Hypothalamus (tissue), 51 donors: ENCODE results near the gene CEP350.
A peak's percentile ranks its signal among the peaks of the same experiment; 100 is the strongest.

Experiments used
- DNase-seq, 51 donors: peaks; one replicate each; lab custom pipeline; 2025; lab: John Stamatoyannopoulos, UW

The CEP350 gene

DNA sequence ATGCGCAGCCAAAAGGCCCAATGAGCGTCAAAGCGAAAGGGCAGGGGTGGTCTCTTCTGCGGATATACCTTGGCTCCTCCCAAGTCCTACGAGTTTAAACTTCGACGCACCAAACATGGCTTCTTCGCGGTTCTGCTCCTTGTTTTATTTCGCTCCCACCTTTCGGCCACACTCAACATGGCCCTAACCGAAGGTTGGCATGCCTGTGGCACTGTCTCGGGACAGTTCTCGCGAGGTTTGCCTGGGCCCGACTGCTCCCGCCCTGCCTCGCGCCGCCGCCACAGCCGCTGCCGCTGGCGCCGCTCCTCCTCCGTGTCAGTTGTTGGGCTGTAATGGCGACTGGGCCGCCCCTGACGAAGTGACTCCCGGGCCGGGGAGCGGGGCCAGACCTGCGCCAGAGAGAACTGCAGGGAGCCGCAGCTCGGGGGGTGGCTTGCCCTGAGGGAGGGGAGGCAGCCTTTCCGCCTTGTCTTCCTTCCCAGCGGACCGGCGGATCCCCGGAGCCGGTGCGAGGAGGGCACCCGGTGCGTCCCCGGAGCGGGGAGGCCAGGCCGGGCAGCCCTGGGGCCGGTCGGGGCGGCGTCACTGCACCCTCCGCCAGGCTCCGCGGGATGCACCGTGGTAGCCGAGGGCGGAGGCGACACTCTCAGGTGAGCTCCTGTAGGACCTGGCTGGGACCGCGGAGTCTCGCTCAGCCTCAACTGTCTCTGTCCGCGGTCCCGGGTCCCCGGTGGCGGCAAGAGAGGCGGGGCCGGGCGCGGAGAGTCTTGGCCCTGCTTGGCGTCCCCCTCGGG lies at the start of gene CEP350:
Gene CEP350, plus strand, starts transcription at position 318 of the 794 bp plus-strand sequence. CDS start 31,372 bp downstream, outside the sequence.
- DNase-seq: peak; percentile 71 to 97 (median 93)

GRCh38 chr1:179910934-179911333 lies 43.7 kb upstream of the CEP350 start:
- no peak for DNase-seq

- DNase-seq: no peak
Observed at GRCh38 chr1:179911812-179912211, 42.8 kb upstream of the CEP350 start.

GRCh38 chr1:179917601-179918429 lies 36.8 kb upstream of the CEP350 start:
- no peak for DNase-seq

DNA sequence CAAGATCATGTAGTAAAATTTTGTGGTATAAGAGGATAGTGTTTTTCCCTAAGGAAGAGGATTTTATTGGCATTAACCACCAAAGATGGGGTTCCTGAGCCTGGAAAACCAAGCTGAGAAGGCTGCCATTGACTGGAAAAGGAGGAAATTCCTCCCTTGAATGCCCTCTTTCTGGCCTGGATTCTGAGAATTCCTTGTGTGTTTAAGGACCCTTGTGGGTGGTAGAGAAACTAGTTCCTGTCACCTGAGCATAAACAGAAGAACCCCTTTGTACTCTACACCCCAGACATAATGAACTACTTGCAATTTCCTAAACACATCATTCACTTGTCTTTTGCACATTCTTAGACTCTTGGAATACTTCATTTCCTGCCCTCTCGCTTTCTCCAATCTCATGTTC lies 33.1 kb upstream of the CEP350 start:
- no peak for DNase-seq

GRCh38 chr1:179921981-179922872 lies 32.4 kb upstream of the CEP350 start:
- DNase-seq: no peak

DNA sequence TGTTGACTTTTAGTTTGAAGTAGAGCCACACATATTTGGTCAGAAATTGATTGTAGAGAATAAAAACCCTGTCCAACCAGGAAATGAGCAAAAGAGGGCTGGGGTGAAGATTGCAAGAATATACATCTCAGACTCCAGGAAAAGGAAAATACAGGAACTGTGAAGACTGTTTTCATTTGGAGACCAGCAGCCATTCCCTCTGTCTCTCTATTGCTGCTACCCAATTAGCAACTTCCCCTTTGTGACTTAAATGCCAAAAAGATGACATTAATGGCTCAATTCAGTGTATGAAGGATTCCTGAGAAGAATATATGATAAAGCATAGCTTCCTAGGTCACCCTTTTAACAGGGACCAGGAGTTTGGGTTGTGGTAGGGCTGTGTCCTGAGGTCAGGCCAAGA lies 31.6 kb upstream of the CEP350 start:
- DNase-seq: no peak

- no peak for DNase-seq
Observed at GRCh38 chr1:179924268-179924667, 30.3 kb upstream of the CEP350 start.

DNA sequence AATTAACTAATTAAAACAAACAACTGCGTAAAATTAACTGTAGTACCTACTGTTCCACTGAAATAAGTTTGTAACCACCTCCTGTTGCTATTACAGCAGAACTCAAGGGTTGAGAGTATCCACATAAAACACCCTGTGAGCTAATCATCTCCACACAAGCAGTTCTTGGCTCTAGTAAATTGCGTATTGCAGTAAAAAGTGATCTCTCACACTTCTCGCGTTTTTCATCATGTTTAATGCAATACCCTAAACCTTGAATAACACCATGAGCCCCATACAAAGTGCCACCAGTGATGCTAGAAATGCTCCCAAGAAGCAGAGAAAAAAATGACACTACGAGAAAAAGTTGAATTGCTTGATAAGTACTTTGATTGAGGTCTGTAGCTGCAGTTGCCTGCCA lies 29.3 kb upstream of the CEP350 start:
- DNase-seq: no peak

- no peak for DNase-seq
Observed at GRCh38 chr1:179925922-179926849, 28.4 kb upstream of the CEP350 start.

GRCh38 chr1:179926850-179927205 lies 27.8 kb upstream of the CEP350 start:
- no peak for DNase-seq

- no peak for DNase-seq
Observed at GRCh38 chr1:179929955-179930798, 24.4 kb upstream of the CEP350 start.

GRCh38 chr1:179930867-179931266 lies 23.7 kb upstream of the CEP350 start:
- DNase-seq: no peak

- no peak for DNase-seq
Observed at GRCh38 chr1:179933219-179933618, 21.4 kb upstream of the CEP350 start.

DNA sequence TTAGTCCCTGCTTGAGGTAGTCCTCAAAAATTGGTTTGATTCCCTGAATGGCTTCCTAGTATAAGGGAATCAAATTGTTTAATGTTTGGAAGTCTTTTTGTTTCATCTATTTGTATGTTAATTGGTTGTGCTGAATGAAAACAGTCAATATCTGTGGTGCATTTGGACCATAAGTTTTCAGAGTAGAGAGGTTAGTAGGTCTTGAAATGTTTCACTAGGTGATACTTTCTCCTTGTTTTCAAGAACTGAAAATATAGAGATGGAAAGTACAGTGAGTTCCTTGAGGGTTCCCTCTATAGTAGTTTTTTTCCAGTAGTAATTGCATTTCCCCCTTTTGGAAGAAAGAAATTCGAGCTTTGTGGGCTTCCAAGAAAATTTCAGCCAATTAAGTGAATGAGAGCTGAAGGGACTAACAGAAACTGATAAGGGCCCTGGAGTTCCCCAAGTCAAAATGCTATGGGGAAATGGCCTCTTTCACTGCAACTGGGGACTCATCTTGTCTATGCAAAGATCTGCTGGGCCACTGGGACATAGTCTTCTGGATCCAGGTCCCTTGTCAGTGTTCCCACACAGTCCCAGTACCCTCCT lies 18.6 kb upstream of the CEP350 start:
- DNase-seq: no peak

DNA sequence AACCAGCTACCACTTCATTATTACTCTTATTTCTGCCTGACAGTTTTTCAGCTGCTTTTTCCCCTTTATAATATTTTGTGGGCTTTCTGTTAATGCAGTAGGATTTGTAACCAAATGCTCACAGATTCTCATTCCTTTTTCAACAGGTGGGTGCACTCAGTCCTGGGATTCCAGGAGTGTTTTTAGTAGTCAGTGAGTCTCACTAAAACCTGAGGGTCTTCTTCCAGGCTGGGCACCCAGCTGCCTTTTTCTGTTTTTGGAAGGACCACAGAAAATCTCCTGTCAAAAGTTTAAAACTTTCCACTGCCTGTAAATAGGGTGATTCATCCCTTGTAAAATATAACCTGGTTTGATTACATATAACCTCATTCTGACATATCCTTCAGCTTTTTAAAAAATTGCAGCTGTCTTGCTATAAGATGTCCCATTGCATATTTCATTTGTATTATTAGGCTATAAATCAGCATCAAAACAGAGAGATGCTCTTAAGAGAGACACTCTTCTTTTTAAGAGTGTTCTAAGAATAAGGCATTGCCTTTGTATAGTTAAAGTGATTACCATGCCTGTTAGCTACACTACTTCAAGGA lies 16.8 kb upstream of the CEP350 start:
- no peak for DNase-seq

- DNase-seq: no peak
Observed at GRCh38 chr1:179938752-179939151, 15.9 kb upstream of the CEP350 start.

GRCh38 chr1:179939941-179940340 lies 14.7 kb upstream of the CEP350 start:
- DNase-seq: no peak
